ENCODE data around the gene EFL1.

GRCh38 chr15:82118040-82118439 lies 144.5 kb downstream of the EFL1 start:
- TF ChIP-seq, protein P1, sequence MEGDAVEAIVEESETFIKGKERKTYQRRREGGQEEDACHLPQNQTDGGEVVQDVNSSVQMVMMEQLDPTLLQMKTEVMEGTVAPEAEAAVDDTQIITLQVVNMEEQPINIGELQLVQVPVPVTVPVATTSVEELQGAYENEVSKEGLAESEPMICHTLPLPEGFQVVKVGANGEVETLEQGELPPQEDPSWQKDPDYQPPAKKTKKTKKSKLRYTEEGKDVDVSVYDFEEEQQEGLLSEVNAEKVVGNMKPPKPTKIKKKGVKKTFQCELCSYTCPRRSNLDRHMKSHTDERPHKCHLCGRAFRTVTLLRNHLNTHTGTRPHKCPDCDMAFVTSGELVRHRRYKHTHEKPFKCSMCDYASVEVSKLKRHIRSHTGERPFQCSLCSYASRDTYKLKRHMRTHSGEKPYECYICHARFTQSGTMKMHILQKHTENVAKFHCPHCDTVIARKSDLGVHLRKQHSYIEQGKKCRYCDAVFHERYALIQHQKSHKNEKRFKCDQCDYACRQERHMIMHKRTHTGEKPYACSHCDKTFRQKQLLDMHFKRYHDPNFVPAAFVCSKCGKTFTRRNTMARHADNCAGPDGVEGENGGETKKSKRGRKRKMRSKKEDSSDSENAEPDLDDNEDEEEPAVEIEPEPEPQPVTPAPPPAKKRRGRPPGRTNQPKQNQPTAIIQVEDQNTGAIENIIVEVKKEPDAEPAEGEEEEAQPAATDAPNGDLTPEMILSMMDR (optimal IDR thresholded peaks at IDR 0.05 in 1 of 3, IDR thresholded peaks at IDR 0.05 in 1 of 3, conservative IDR thresholded peaks at IDR 0.05 in 1 of 3; ENCODE audit: extremely low read depth in 1 of 3, insufficient read depth in 2 of 3, low read length in 3 of 3), result no peak
- TF ChIP-seq EZH2 (IDR thresholded peaks at IDR 0.05; ENCODE audit: low read length), result no peak
